HL-60 (cell line): ENCODE measurements around the gene HAUS1.

Experiments used
- DNase-seq, 2 experiments: peaks; one replicate each; pipeline ENCODE4 v3.0.0-alpha.2; 2010 to 2020; ENCODE audit warnings: low read depth in 1 of 2, low spot score in 1 of 2
- H3K27ac ChIP-seq: fragments of 250-450 bp; sonication (Bioruptor Pico); replicated peaks from 2 replicates; pipeline ENCODE4 v1.5.1; 2020; ENCODE audit warnings: mild to moderate bottlenecking, moderate library complexity
- H3K27me3 ChIP-seq: fragments of 250-450 bp; sonication (Bioruptor Pico); 2 replicates; pipeline ENCODE4 v1.5.1; 2021; ENCODE audit warnings: mild to moderate bottlenecking, moderate library complexity; ENCODE audit not compliant: insufficient read depth, poor library complexity, severe bottlenecking
- H3K4me3 ChIP-seq: replicated peaks from 2 replicates; pipeline ENCODE4 v1.5.1; 2011; ENCODE audit warnings: mild to moderate bottlenecking, control low read depth, low read length; ENCODE audit not compliant: insufficient read depth
- CTCF ChIP-seq: IDR thresholded peaks from one replicate; pipeline ENCODE4 v1.5.1; 2011; ENCODE audit warnings: low read length, control low read depth, inconsistent platforms; ENCODE audit not compliant: insufficient read depth
- GABPA ChIP-seq: IDR thresholded peaks from 2 replicates; pipeline ENCODE4 v1.6.1; 2012; ENCODE audit warnings: low read depth
- POLR2AphosphoS5 ChIP-seq: IDR thresholded peaks from 2 replicates; pipeline ENCODE4 v1.6.1; 2012; ENCODE audit warnings: low read depth
- REST ChIP-seq: IDR thresholded peaks from 2 replicates; pipeline ENCODE4 v1.6.1; 2012; ENCODE audit warnings: low read depth; ENCODE audit not compliant: insufficient replicate concordance
- SPI1 ChIP-seq: IDR thresholded peaks from 2 replicates; pipeline ENCODE4 v1.6.1; 2012; ENCODE audit warnings: low read depth, mild to moderate bottlenecking, borderline replicate concordance

Gene HAUS1

GRCh38 chr18:46072376-46072867, 31.8 kb upstream of the HAUS1 start:
- no peak for DNase-seq
- Histone ChIP-seq H3K27me3 (no peaks in the 10 kb centered on the region), H3K27ac (peak overlapping the region; percentile 85), H3K4me3 (peak overlapping the region; percentile 85)
- TF ChIP-seq REST (no peak), SPI1 (no peak), CTCF (no peak), POLR2AphosphoS5 (no peak), GABPA (no peak)

GRCh38 chr18:46072959-46073358, 31.2 kb upstream of the HAUS1 start:
- no peak for DNase-seq

More at GRCh38 chr18:46072959-46073358, 31.2 kb upstream of the HAUS1 start:
- H3K27ac ChIP-seq, result peak overlapping the region; percentile 85
- TF ChIP-seq REST, result no peak
- no peak for TF ChIP-seq POLR2AphosphoS5
- TF ChIP-seq GABPA, result no peak
- TF ChIP-seq SPI1, result no peak
- TF ChIP-seq CTCF, result no peak
- no peaks in the 10 kb centered on the region for H3K27me3 ChIP-seq
- peak overlapping the region; percentile 85 for H3K4me3 ChIP-seq
